HEK293 (cell line): ENCODE data around the gene RAMAC.

Experiments
- CTCF ChIA-PET: fragments of 350-600 bp; formaldehyde crosslinking; extraction: SDS; loops from one replicate; lab custom pipeline; 2021; ENCODE audit warnings: antibody characterized with exemption; lab: Yijun Ruan, JAX
- POLR2A ChIA-PET: fragments of 300-600 bp; formaldehyde crosslinking; extraction: SDS; loops from one replicate; lab custom pipeline; 2020; ENCODE audit warnings: antibody characterized with exemption, inconsistent platforms; lab: Yijun Ruan, JAX
- H3K27ac ChIP-seq: fragments of 200-500 bp; sonication (Bioruptor generic); 2 replicates; pipeline ENCODE4 v1.5.1; 2014; ENCODE audit warnings: low read depth, low read length, control low read depth, inconsistent platforms; ENCODE audit errors: extremely low read depth
- H3K36me3 ChIP-seq, 2 experiments: fragments of 200-500 bp in 1 of 2; sonication (Bioruptor generic) in 1 of 2; 1 replicate in 1 of 2; 2 replicates in 1 of 2; pipeline ENCODE4 v1.5.1; 2014 to 2017; ENCODE audit warnings: inconsistent platforms in 2 of 2, low read length in 2 of 2; ENCODE audit not compliant: control insufficient read depth in 2 of 2, insufficient read depth in 1 of 2
- H3K4me1 ChIP-seq: fragments of 200-500 bp; sonication (Bioruptor generic); 2 replicates; pipeline ENCODE4 v1.5.1; 2014; ENCODE audit warnings: mild to moderate bottlenecking, low read length, inconsistent platforms; ENCODE audit not compliant: control insufficient read depth, insufficient read depth
- H3K4me3 ChIP-seq: 2 replicates; pipeline ENCODE4 v1.5.1; 2011; ENCODE audit warnings: low read depth, mild to moderate bottlenecking, control low read depth, low read length, moderate library complexity
- H3K9me3 ChIP-seq: fragments of 200-500 bp; sonication (Bioruptor generic); 2 replicates; pipeline ENCODE4 v1.5.1; 2014; ENCODE audit warnings: low read depth, low read length, inconsistent platforms; ENCODE audit not compliant: control insufficient read depth, insufficient read depth
- AEBP2 ChIP-seq: fragments of 450-650 bp; formaldehyde crosslinking; IDR thresholded peaks from 2 replicates; pipeline ENCODE4 v1.5.1; 2016; ENCODE audit warnings: missing biosample characterization, missing genetic modification characterization, borderline replicate concordance
- GLIS1 ChIP-seq: fragments of 450-650 bp; formaldehyde crosslinking; IDR thresholded peaks from 2 replicates; pipeline ENCODE4 v1.5.1; 2016; ENCODE audit warnings: missing biosample characterization, missing genetic modification characterization
- KLF10 ChIP-seq: fragments of 450-650 bp; IDR thresholded peaks from 2 replicates; pipeline ENCODE4 v1.5.1; 2018; ENCODE audit warnings: missing biosample characterization, mild to moderate bottlenecking, missing genetic modification characterization
- KLF9 ChIP-seq: fragments of 450-650 bp; formaldehyde crosslinking; IDR thresholded peaks from 2 replicates; pipeline ENCODE4 v1.5.1; 2016; ENCODE audit warnings: missing biosample characterization, missing genetic modification characterization, low read depth
- ZBTB44 ChIP-seq: fragments of 450-650 bp; IDR thresholded peaks from 2 replicates; pipeline ENCODE4 v1.5.1; 2018; ENCODE audit warnings: missing biosample characterization, mild to moderate bottlenecking, missing genetic modification characterization
- ZIC2 ChIP-seq: fragments of 450-650 bp; formaldehyde crosslinking; IDR thresholded peaks from 2 replicates; pipeline ENCODE4 v1.5.1; 2016; ENCODE audit warnings: missing biosample characterization, missing genetic modification characterization
- ZNF148 ChIP-seq: fragments of 450-650 bp; formaldehyde crosslinking; IDR thresholded peaks from 2 replicates; pipeline ENCODE4 v1.5.0; 2017; ENCODE audit warnings: missing biosample characterization, missing genetic modification characterization, borderline replicate concordance
- ZNF239 ChIP-seq: fragments of 450-650 bp; formaldehyde crosslinking; IDR thresholded peaks from 2 replicates; pipeline ENCODE4 v1.5.1; 2016; ENCODE audit warnings: missing biosample characterization, missing genetic modification characterization
- ZNF391 ChIP-seq: fragments of 450-650 bp; formaldehyde crosslinking; IDR thresholded peaks from 2 replicates; pipeline ENCODE4 v1.5.1; 2016; ENCODE audit warnings: low read depth, missing biosample characterization, missing genetic modification characterization, borderline replicate concordance
- ZNF394 ChIP-seq: fragments of 450-650 bp; formaldehyde crosslinking; IDR thresholded peaks from 2 replicates; pipeline ENCODE4 v1.5.1; 2016; ENCODE audit warnings: missing biosample characterization, missing genetic modification characterization, mild to moderate bottlenecking, moderate library complexity, borderline replicate concordance
- ZNF433 ChIP-seq: fragments of 450-650 bp; formaldehyde crosslinking; IDR thresholded peaks from 2 replicates; pipeline ENCODE4 v1.5.1; 2016; ENCODE audit warnings: missing biosample characterization, missing genetic modification characterization, low read depth
- ZNF544 ChIP-seq: fragments of 450-650 bp; formaldehyde crosslinking; IDR thresholded peaks from 2 replicates; pipeline ENCODE4 v1.5.0; 2017; ENCODE audit warnings: missing biosample characterization, missing genetic modification characterization
- ZNF549 ChIP-seq: fragments of 450-650 bp; IDR thresholded peaks from 2 replicates; pipeline ENCODE4 v1.5.1; 2018; ENCODE audit warnings: missing biosample characterization, missing genetic modification characterization, mild to moderate bottlenecking, inconsistent platforms, moderate library complexity
- ZNF585B ChIP-seq: fragments of 450-650 bp; formaldehyde crosslinking; IDR thresholded peaks from 2 replicates; pipeline ENCODE4 v1.5.1; 2016; ENCODE audit warnings: missing biosample characterization, missing genetic modification characterization
- ZNF768 ChIP-seq: fragments of 450-650 bp; formaldehyde crosslinking; IDR thresholded peaks from 2 replicates; pipeline ENCODE4 v1.5.1; 2018; ENCODE audit warnings: missing biosample characterization, mild to moderate bottlenecking, missing genetic modification characterization
- ZSCAN23 ChIP-seq: fragments of 450-650 bp; formaldehyde crosslinking; IDR thresholded peaks from 2 replicates; pipeline ENCODE4 v1.5.1; 2016; ENCODE audit warnings: missing biosample characterization, missing genetic modification characterization
- TF ChIP-seq, protein P1 (sequence below): fragments of 450-650 bp; formaldehyde crosslinking; IDR thresholded peaks from 2 replicates; pipeline ENCODE4 v1.5.1; 2016; ENCODE audit warnings: missing biosample characterization, missing genetic modification characterization
- TF ChIP-seq, protein P2 (sequence below): fragments of 450-650 bp; formaldehyde crosslinking; IDR thresholded peaks from 2 replicates; pipeline ENCODE4 v1.5.1; 2016; ENCODE audit warnings: missing biosample characterization, missing genetic modification characterization

RAMAC gene

GRCh38 chr15:82972990-82973389, 13.0 kb upstream of the RAMAC start:
- ChIA-PET POLR2A (no interaction called here), CTCF (no interaction called here)
- no peaks in the 10 kb centered on the region; a peak in 1 of 3 replicates for H3K36me3 ChIP-seq
- peaks cover 11% of the 10 kb centered on the region for H3K4me1 ChIP-seq
- no peak overlapping the region for H3K27ac ChIP-seq
- TF ChIP-seq ZNF549 (tag by site-specific recombination) (no peak), ZNF768 (tag by site-specific recombination) (no peak), ZNF394 (no peak), ZSCAN23 (tag by site-specific recombination) (no peak), ZNF544 (no peak), AEBP2 (no peak), KLF9 (tag by site-specific recombination) (no peak), ZNF585B (tag by site-specific recombination) (no peak), ZNF433 (no peak), KLF10 (tag by site-specific recombination) (no peak), GLIS1 (tag by site-specific recombination) (no peak), ZBTB44 (no peak), ZIC2 (tag by site-specific recombination) (no peak), ZNF148 (tag by site-specific recombination) (no peak), ZNF239 (tag by site-specific recombination) (no peak)
- TF ChIP-seq, protein P1, sequence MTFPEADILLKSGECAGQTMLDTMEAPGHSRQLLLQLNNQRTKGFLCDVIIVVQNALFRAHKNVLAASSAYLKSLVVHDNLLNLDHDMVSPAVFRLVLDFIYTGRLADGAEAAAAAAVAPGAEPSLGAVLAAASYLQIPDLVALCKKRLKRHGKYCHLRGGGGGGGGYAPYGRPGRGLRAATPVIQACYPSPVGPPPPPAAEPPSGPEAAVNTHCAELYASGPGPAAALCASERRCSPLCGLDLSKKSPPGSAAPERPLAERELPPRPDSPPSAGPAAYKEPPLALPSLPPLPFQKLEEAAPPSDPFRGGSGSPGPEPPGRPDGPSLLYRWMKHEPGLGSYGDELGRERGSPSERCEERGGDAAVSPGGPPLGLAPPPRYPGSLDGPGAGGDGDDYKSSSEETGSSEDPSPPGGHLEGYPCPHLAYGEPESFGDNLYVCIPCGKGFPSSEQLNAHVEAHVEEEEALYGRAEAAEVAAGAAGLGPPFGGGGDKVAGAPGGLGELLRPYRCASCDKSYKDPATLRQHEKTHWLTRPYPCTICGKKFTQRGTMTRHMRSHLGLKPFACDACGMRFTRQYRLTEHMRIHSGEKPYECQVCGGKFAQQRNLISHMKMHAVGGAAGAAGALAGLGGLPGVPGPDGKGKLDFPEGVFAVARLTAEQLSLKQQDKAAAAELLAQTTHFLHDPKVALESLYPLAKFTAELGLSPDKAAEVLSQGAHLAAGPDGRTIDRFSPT (tag by site-specific recombination), result no peak
- TF ChIP-seq, protein P2, sequence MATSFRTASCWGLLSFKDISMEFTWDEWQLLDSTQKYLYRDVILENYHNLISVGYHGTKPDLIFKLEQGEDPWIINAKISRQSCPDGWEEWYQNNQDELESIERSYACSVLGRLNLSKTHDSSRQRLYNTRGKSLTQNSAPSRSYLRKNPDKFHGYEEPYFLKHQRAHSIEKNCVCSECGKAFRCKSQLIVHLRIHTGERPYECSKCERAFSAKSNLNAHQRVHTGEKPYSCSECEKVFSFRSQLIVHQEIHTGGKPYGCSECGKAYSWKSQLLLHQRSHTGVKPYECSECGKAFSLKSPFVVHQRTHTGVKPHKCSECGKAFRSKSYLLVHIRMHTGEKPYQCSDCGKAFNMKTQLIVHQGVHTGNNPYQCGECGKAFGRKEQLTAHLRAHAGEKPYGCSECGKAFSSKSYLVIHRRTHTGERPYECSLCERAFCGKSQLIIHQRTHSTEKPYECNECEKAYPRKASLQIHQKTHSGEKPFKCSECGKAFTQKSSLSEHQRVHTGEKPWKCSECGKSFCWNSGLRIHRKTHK (tag by site-specific recombination), result no peak
- H3K4me3 ChIP-seq, result no peak overlapping the region
- H3K9me3 ChIP-seq, result no peaks in the 10 kb centered on the region

DNA sequence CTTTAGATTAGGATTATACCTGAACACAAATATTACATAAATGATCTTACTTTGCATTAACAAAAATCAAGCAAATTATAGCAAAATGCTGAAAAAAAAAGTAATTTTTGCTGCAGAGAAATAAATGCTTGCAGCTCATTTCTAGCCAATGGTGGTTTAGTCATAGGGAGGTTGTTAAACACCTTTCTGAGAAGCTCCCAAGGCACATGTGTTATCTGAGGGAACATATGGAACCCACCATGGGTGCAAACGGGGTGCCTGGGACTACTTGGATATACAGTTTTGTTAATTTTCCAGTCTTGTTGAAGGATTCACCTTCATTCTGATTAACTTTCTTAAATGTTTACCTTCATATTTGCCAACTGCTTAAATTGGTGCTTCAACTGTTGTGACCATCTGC, 8.9 kb upstream of the RAMAC start:
- Histone ChIP-seq H3K4me3 (no peak overlapping the region), H3K27ac (no peak overlapping the region), H3K9me3 (no peaks in the 10 kb centered on the region), H3K36me3 (peaks cover 0 to 4% of the 10 kb centered on the region in 2 experiments; a peak in 2 of 3 replicates), H3K4me1 (no peaks in the 10 kb centered on the region)
- ChIA-PET CTCF (interaction anchor here (1.1 kb wide), 1 partner anchor 34 kb away, joined by 6 read pairs; the partner anchor contains the start of gene C15orf40), POLR2A (no interaction called here)
- TF ChIP-seq ZNF391 (tag by site-specific recombination), result no peak
